HG03060 (cell line): ENCODE results near the gene RAG2.

Experiments
- ATAC-seq: cut with Tn5 transposase; IDR thresholded peaks from one replicate; pipeline ENCODE4 v1.9.1; 2021; ENCODE audit warnings: low read depth, moderate number of reproducible peaks; ENCODE audit not compliant: unreplicated experiment

Gene RAG2

GRCh38 chr11:36598051-36598450, at the start of gene RAG2:
RAG2 (minus strand) TSS chr11:36598236; CDS start chr11:36594168, 4,068 bp downstream.
- ATAC-seq, result no peak

GRCh38 chr11:36638556-36638955, 40.5 kb upstream of the RAG2 start:
- ATAC-seq, result no peak

GRCh38 chr11:36635066-36635862, 37.2 kb upstream of the RAG2 start:
- ATAC-seq, result no peak

- peak; percentile 63 for ATAC-seq
Measured at GRCh38 chr11:36631774-36632173, 33.7 kb upstream of the RAG2 start.

- no peak for ATAC-seq
Measured at GRCh38 chr11:36628765-36629244, 30.8 kb upstream of the RAG2 start.

- no peak for ATAC-seq
Measured at GRCh38 chr11:36628141-36628540, 30.1 kb upstream of the RAG2 start.

- ATAC-seq, result no peak
Measured at GRCh38 chr11:36627471-36627870, 29.4 kb upstream of the RAG2 start.

- no peak for ATAC-seq
Measured at GRCh38 chr11:36627006-36627405, 29.0 kb upstream of the RAG2 start.

GRCh38 chr11:36623494-36623893, 25.5 kb upstream of the RAG2 start:
- no peak for ATAC-seq

GRCh38 chr11:36622431-36623136, 24.5 kb upstream of the RAG2 start:
- no peak for ATAC-seq

- no peak for ATAC-seq
Measured at GRCh38 chr11:36620246-36620645, 22.2 kb upstream of the RAG2 start.

- ATAC-seq, result no peak
Measured at GRCh38 chr11:36619502-36619901, 21.5 kb upstream of the RAG2 start.

- no peak for ATAC-seq
Measured at GRCh38 chr11:36618363-36619047, 20.5 kb upstream of the RAG2 start.

- no peak for ATAC-seq
Measured at GRCh38 chr11:36617543-36618362, 19.7 kb upstream of the RAG2 start.

GRCh38 chr11:36615826-36616225, 17.8 kb upstream of the RAG2 start:
- no peak for ATAC-seq

- ATAC-seq, result no peak
Measured at GRCh38 chr11:36609383-36609782, 11.3 kb upstream of the RAG2 start.

- no peak for ATAC-seq
Measured at GRCh38 chr11:36608491-36609199, 10.6 kb upstream of the RAG2 start.

- peak; percentile 55 for ATAC-seq
Measured at GRCh38 chr11:36605221-36606216, 7.5 kb upstream of the RAG2 start.

GRCh38 chr11:36602135-36602534, 4.1 kb upstream of the RAG2 start:
- ATAC-seq, result no peak
